HepG2 (cell line): ENCODE results near the gene NDUFS4. TPM values are rescaled to one million over a fixed set of nuclear protein-coding genes. Genes with fewer than 3 reads are reported as not detected.
"Not testable (repeated sequence)": the region's sequence is repeated elsewhere in the genome, so short reads cannot be mapped to it uniquely, and the experiment has no call there.

Experiments
- ATAC-seq: fragments of 200-7000 bp; cut with Tn5 transposase; 3 replicates; pipeline ENCODE4 v1.9.1; 2020; ENCODE audit warnings: mild to moderate bottlenecking, moderate library complexity
- BruUV-seq: library from RNA; stranded (reverse); fragments of 400-500 nt; replicated peaks from 2 replicates; lab custom pipeline; 2021; lab: Mats Ljungman, UMichigan
- CTCF ChIA-PET: fragments of 300-600 bp; formaldehyde crosslinking; extraction: SDS; loops from one replicate; lab custom pipeline; 2021; ENCODE audit warnings: low total read pairs, inconsistent platforms, low intra/inter-chr PET ratio; lab: Yijun Ruan, JAX
- POLR2A ChIA-PET: fragments of 350-600 bp; sonication (Branson Sonifier 250); formaldehyde crosslinking; loops from one replicate; lab custom pipeline; 2020; ENCODE audit warnings: antibody characterized with exemption, inconsistent platforms; lab: Yijun Ruan, JAX
- DNase-seq: peaks from one replicate; pipeline ENCODE4 v3.0.0-alpha.2; 2015; ENCODE audit warnings: low spot score
- FAIRE-seq: peaks from 3 replicates; lab custom pipeline; 2011; peaks lifted over from hg19 to GRCh38; lab: Jason Lieb, UNC
- H2AFZ ChIP-seq: one replicate; pipeline ENCODE4 v1.6.1; 2011; ENCODE audit warnings: low read length, inconsistent platforms
- H3K27ac ChIP-seq: fragments of 300-600 bp; 3 replicates; pipeline ENCODE4 v1.8.0; 2011; ENCODE audit warnings: mixed run types, mild to moderate bottlenecking, mixed read lengths, low read length, inconsistent platforms; ENCODE audit not compliant: insufficient read depth; ENCODE audit errors: extremely low read length
- H3K27me3 ChIP-seq, 2 experiments: fragments of 200-600 bp in 1 of 2; 2 replicates in 1 of 2; 3 replicates in 1 of 2; pipeline versions ENCODE4 v1.6.0 to v1.8.0; 2011; ENCODE audit warnings: low read length in 2 of 2, mild to moderate bottlenecking in 2 of 2, moderate library complexity in 2 of 2, inconsistent platforms in 1 of 2; ENCODE audit not compliant: insufficient read depth in 2 of 2, control insufficient read depth in 1 of 2
- H3K36me3 ChIP-seq, 2 experiments: fragments of 200-600 bp in 1 of 2; replicated peaks in 1 of 2; 2 replicates in 1 of 2; 3 replicates in 1 of 2; pipeline versions ENCODE4 v1.5.1 to v1.8.0; 2011; ENCODE audit warnings: low read length in 2 of 2, inconsistent platforms in 1 of 2; ENCODE audit not compliant: insufficient read depth in 2 of 2, control insufficient read depth in 1 of 2
- H3K4me1 ChIP-seq: 2 replicates; pipeline ENCODE4 v1.5.1; 2012; ENCODE audit warnings: low read length, inconsistent platforms; ENCODE audit not compliant: insufficient read depth
- H3K4me2 ChIP-seq: 2 replicates; pipeline ENCODE4 v1.6.0; 2011; ENCODE audit warnings: low read depth, low read length, inconsistent platforms
- H3K4me3 ChIP-seq, 3 experiments: fragments of 200-600 bp in 1 of 3; sonication (generic), shearing (Covaris generic) in 1 of 3; replicated peaks in 1 of 3; 2 replicates each; pipeline ENCODE4 v1.5.1; 2011 to 2016; ENCODE audit warnings: low read length in 3 of 3, inconsistent platforms in 2 of 3, low read depth in 2 of 3, mild to moderate bottlenecking in 2 of 3, control low read depth in 1 of 3, mixed read lengths in 1 of 3; ENCODE audit not compliant: insufficient read depth in 1 of 3
- H3K79me2 ChIP-seq: one replicate; pipeline ENCODE4 v1.6.1; 2011; ENCODE audit warnings: low read length, inconsistent platforms; ENCODE audit not compliant: insufficient read depth
- H3K9ac ChIP-seq: 2 replicates; pipeline ENCODE4 v1.6.0; 2011; ENCODE audit warnings: mild to moderate bottlenecking, low read depth, low read length, inconsistent platforms; ENCODE audit not compliant: insufficient read depth
- H3K9me3 ChIP-seq: 2 replicates; pipeline ENCODE4 v1.5.1; 2012; ENCODE audit warnings: mild to moderate bottlenecking, low read length
- H4K20me1 ChIP-seq: 2 replicates; pipeline ENCODE4 v1.6.0; 2011; ENCODE audit warnings: inconsistent platforms, mild to moderate bottlenecking, low read length, moderate library complexity; ENCODE audit not compliant: insufficient read depth
- GABPA ChIP-seq, 2 experiments: IDR thresholded peaks; 2 replicates each; pipeline ENCODE4 v1.6.1; 2011 to 2016; ENCODE audit warnings: low read depth in 2 of 2, low read length in 1 of 2, missing biosample characterization in 1 of 2, missing genetic modification characterization in 1 of 2
- KLF6 ChIP-seq: IDR thresholded peaks from 2 replicates; pipeline ENCODE4 v1.8.0; 2016; ENCODE audit warnings: missing biosample characterization, missing genetic modification reagents
- NFE2 ChIP-seq: sonication (generic); formaldehyde crosslinking; IDR thresholded peaks from 2 replicates; pipeline ENCODE4 v1.4.0; 2020; ENCODE audit warnings: missing genetic modification reagents
- REPIN1 ChIP-seq: sonication (generic); formaldehyde crosslinking; IDR thresholded peaks from 2 replicates; pipeline ENCODE4 v1.8.0; 2022; ENCODE audit warnings: missing genetic modification reagents, low read depth, mild to moderate bottlenecking, borderline replicate concordance
- SYNCRIP ChIP-seq: fragments of 200-400 bp; formaldehyde crosslinking; IDR thresholded peaks from 2 replicates; pipeline ENCODE4 v1.6.1; 2018; ENCODE audit warnings: mild to moderate bottlenecking, low read depth, low read length; ENCODE audit not compliant: insufficient read depth
- U2AF1 ChIP-seq: fragments of 200-400 bp; formaldehyde crosslinking; optimal IDR thresholded peaks from 2 replicates; pipeline ENCODE3; 2017; ENCODE audit warnings: mild to moderate bottlenecking, low read depth, low read length
- WIZ ChIP-seq: sonication (generic); formaldehyde crosslinking; IDR thresholded peaks from 2 replicates; pipeline ENCODE4 v1.5.1; 2020; ENCODE audit warnings: mild to moderate bottlenecking, missing genetic modification reagents
- ZBTB21 ChIP-seq: sonication (generic); formaldehyde crosslinking; IDR thresholded peaks from 2 replicates; pipeline ENCODE4 v1.4.0; 2020; ENCODE audit warnings: missing genetic modification reagents
- ZBTB7B ChIP-seq: sonication (generic); formaldehyde crosslinking; IDR thresholded peaks from 2 replicates; pipeline ENCODE4 v1.4.0; 2020; ENCODE audit warnings: missing genetic modification reagents
- ZMYM4 ChIP-seq: sonication (generic); formaldehyde crosslinking; IDR thresholded peaks from 2 replicates; pipeline ENCODE4 v1.8.1; 2023; ENCODE audit warnings: mild to moderate bottlenecking, missing genetic modification reagents
- ZNF230 ChIP-seq: sonication (generic); formaldehyde crosslinking; IDR thresholded peaks from 2 replicates; pipeline ENCODE4 v1.4.0; 2020; ENCODE audit warnings: mild to moderate bottlenecking, missing genetic modification reagents
- ZNF362 ChIP-seq: sonication (generic); formaldehyde crosslinking; IDR thresholded peaks from 2 replicates; pipeline ENCODE4 v1.4.0; 2020; ENCODE audit warnings: missing genetic modification reagents, mild to moderate bottlenecking, borderline replicate concordance
- ZNF556 ChIP-seq: sonication (generic); formaldehyde crosslinking; IDR thresholded peaks from 2 replicates; pipeline ENCODE4 v1.4.0; 2020; ENCODE audit warnings: mild to moderate bottlenecking, missing genetic modification reagents, borderline replicate concordance
- ZNF615 ChIP-seq: sonication (generic); formaldehyde crosslinking; IDR thresholded peaks from 2 replicates; pipeline ENCODE4 v1.5.0; 2020; ENCODE audit warnings: mild to moderate bottlenecking, missing genetic modification reagents, borderline replicate concordance
- ZNF773 ChIP-seq: sonication (generic); formaldehyde crosslinking; IDR thresholded peaks from 2 replicates; pipeline ENCODE4 v1.4.0; 2020; ENCODE audit warnings: missing genetic modification reagents, borderline replicate concordance
- ZNF841 ChIP-seq: sonication (generic); formaldehyde crosslinking; IDR thresholded peaks from 2 replicates; pipeline ENCODE4 v1.8.1; 2023; ENCODE audit warnings: missing genetic modification reagents, borderline replicate concordance
- WGBS: methylation state at CpG from one replicate; pipeline ENCODE4 v1.1.6; 2017; ENCODE audit warnings: low lambda C conversion rate; 5-methylcytosine and 5-hydroxymethylcytosine counted together
- in situ Hi-C: cut with HindIII; loops from 2 replicates; pipeline ENCODE4 v1.10.0; 2017; ENCODE audit warnings: low pct_unique_long_range_greater_than_20kb; ENCODE audit not compliant: extremely low pct_ligation_motif_present
- intact Hi-C: fragments of 100-400 bp; cut with micrococcal nuclease; formaldehyde crosslinking; loops from one replicate; pipeline ENCODE4 v1.10.0; 2022; ENCODE audit not compliant: unreplicated experiment
- polyA plus RNA-seq, 8 experiments: library from polyadenylated mRNA; depleted of rRNA in 3 of 8; stranded (reverse) in 7 of 8; unstranded in 1 of 8; fragments of >200 nt; fragmentation: Illumina TruSeq in 4 of 8; extraction: Trizol in 4 of 8; gene quantifications; 2 replicates each; pipeline versions ENCODE4 v1.2.1 to v1.2.3, GENCODE V29; 2011 to 2016; ENCODE audit warnings: low read depth in 4 of 8, missing spikeins in 1 of 8, mixed read lengths in 1 of 8; ENCODE audit not compliant: insufficient read depth in 1 of 8
- total RNA-seq, 5 experiments: library from RNA; depleted of rRNA; stranded (reverse); fragments of >200 nt; fragmentation: Illumina TruSeq; extraction: Trizol; gene quantifications; 2 replicates each; pipeline ENCODE4 v1.2.3, GENCODE V29; 2016; ENCODE audit warnings: low read depth in 1 of 5
- TF ChIP-seq, protein P1 (sequence below): sonication (generic); formaldehyde crosslinking; IDR thresholded peaks from 2 replicates; pipeline ENCODE4 v1.4.0; 2020; ENCODE audit warnings: missing genetic modification reagents

Gene NDUFS4
- total and polyA plus RNA-seq, 2 of the 13 experiments (the other 11 are each of a cell fraction or from before 2014, with no cell fraction given): 121 to 126 TPM

GRCh38 chr5:53694520-53695022 lies 134.1 kb downstream of the NDUFS4 start:
- H4K20me1 ChIP-seq: no peaks in the 10 kb centered on the region
- H3K9ac ChIP-seq: no peak overlapping the region
- ChIA-PET CTCF (no interaction called here), POLR2A (no interaction called here)
- H2AFZ ChIP-seq: no peak overlapping the region
- WGBS: 3% methylated on average over 1 of the region's 1 CpG
- H3K36me3 ChIP-seq: no peaks in the 10 kb centered on the region
- intact Hi-C loops: no loop called here
- H3K9me3 ChIP-seq: peaks cover 25% of the 10 kb centered on the region
- no peak for TF ChIP-seq ZBTB7B (CRISPR knock-in tag)
- TF ChIP-seq, protein P1, sequence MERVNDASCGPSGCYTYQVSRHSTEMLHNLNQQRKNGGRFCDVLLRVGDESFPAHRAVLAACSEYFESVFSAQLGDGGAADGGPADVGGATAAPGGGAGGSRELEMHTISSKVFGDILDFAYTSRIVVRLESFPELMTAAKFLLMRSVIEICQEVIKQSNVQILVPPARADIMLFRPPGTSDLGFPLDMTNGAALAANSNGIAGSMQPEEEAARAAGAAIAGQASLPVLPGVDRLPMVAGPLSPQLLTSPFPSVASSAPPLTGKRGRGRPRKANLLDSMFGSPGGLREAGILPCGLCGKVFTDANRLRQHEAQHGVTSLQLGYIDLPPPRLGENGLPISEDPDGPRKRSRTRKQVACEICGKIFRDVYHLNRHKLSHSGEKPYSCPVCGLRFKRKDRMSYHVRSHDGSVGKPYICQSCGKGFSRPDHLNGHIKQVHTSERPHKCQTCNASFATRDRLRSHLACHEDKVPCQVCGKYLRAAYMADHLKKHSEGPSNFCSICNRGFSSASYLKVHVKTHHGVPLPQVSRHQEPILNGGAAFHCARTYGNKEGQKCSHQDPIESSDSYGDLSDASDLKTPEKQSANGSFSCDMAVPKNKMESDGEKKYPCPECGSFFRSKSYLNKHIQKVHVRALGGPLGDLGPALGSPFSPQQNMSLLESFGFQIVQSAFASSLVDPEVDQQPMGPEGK (CRISPR knock-in tag): no peak
- TF ChIP-seq ZNF556 (CRISPR knock-in tag): no peak
- TF ChIP-seq REPIN1: no peak
- no peak for TF ChIP-seq SYNCRIP
- TF ChIP-seq ZBTB21 (CRISPR knock-in tag): no peak
- no peak for TF ChIP-seq ZNF615
- TF ChIP-seq NFE2: no peak
- no peak for TF ChIP-seq ZMYM4
- no peak for TF ChIP-seq U2AF1
- TF ChIP-seq KLF6 (CRISPR knock-in tag): no peak
- no peak for TF ChIP-seq ZNF841 (CRISPR knock-in tag)
- no peak for TF ChIP-seq ZNF362 (CRISPR knock-in tag)
- TF ChIP-seq WIZ (CRISPR knock-in tag): no peak
- no peak for TF ChIP-seq ZNF230
- TF ChIP-seq ZNF773: no peak
- no peak for TF ChIP-seq GABPA (IDR thresholded peaks at IDR 0.05; ENCODE audit: low read depth, low read length)
- TF ChIP-seq GABPA (CRISPR knock-in tag; IDR thresholded peaks at IDR 0.05; ENCODE audit: low read depth): no peak
- TF ChIP-seq, all 625 proteins: peak for 0
- DNase-seq (no peak), FAIRE-seq (no peak), ATAC-seq (no peak)
- H3K27me3 ChIP-seq: no peaks in the 10 kb centered on the region
- H3K4me3 ChIP-seq: no peak overlapping the region
- no peak overlapping the region for H3K27ac ChIP-seq
- H3K4me2 ChIP-seq: no peak overlapping the region
- H3K4me1 ChIP-seq: no peaks in the 10 kb centered on the region
- in situ Hi-C loops: no loop called here
- no peaks in the 10 kb centered on the region for H3K79me2 ChIP-seq
- no TSS peak for BruUV-seq

DNA sequence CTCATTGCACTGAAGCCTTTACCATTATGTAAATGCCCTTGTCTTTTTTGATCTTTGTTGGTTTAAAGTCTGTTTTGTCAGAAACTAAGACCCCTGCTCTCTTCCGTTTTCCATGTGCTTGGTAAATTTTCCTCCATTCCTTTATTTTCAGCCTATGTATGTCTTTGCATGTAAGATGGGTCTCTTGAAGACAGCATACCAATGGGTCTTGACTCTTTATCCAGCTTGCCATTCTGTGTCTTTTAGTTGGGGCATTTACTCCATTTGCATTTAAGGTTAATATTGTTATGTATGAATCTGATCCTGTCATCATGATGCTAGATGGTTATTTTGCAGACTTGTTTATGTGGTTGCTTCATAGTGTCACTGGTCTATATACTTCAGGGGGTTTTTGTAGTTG lies 150.0 kb downstream of the NDUFS4 start:
- H3K4me3 ChIP-seq, BruUV-seq, H3K9me3 ChIP-seq, H3K36me3 ChIP-seq, in situ Hi-C loops, CTCF ChIA-PET, H3K27ac ChIP-seq, H3K4me2 ChIP-seq, H3K4me1 ChIP-seq, ATAC-seq, H3K79me2 ChIP-seq, FAIRE-seq, H2AFZ ChIP-seq, intact Hi-C loops, POLR2A ChIA-PET, H4K20me1 ChIP-seq, H3K27me3 ChIP-seq, DNase-seq, H3K9ac ChIP-seq: not testable (repeated sequence)
- WGBS: 30% methylated on average over 1 of the region's 1 CpG
